GM18498 (cell line): ENCODE data around the gene ARFGAP3.

Experiments used
- ATAC-seq: cut with Tn5 transposase; IDR thresholded peaks from one replicate; pipeline ENCODE4 v1.9.1; 2021; ENCODE audit warnings: mild to moderate bottlenecking, moderate library complexity; ENCODE audit not compliant: unreplicated experiment

The ARFGAP3 gene

GRCh38 chr22:42884616-42885375, 27.7 kb upstream of the ARFGAP3 start:
- no peak for ATAC-seq

GRCh38 chr22:42883970-42884369, 26.9 kb upstream of the ARFGAP3 start:
- ATAC-seq, result no peak

- ATAC-seq, result no peak
Observed at GRCh38 chr22:42883121-42883520, 26.0 kb upstream of the ARFGAP3 start.

DNA sequence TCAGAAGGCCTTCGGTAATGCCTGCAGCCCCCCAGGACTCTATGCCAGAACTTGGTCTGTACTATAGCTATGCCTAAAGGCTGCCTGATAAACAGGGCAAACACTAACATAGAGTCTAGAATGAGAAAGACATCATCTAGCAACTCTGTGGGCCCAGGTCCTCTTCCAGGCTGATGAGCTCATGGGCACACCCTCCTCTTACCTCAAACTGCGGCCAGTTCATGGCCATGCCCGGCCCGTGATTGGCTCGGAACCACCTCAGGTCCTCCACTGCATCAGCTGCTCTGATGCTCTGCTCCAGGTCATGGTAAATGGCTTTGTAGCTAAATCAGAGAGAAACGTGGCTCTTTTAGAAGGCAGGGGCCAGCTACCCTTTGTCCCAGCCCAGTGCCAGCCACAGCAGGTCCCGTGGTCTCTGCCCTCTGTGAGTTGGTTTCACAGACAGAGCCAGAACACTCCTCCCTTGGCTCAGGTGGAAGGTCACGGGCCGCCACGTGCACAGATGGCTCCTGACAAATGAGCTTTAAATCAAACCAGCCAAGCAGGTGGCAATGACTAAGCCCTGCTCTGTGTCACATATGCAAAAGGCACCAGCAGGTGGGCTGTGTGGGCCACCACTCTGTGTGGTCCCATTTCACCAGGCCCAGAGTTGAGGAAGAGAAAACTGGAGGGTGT, 25.0 kb upstream of the ARFGAP3 start:
- ATAC-seq, result no peak

DNA sequence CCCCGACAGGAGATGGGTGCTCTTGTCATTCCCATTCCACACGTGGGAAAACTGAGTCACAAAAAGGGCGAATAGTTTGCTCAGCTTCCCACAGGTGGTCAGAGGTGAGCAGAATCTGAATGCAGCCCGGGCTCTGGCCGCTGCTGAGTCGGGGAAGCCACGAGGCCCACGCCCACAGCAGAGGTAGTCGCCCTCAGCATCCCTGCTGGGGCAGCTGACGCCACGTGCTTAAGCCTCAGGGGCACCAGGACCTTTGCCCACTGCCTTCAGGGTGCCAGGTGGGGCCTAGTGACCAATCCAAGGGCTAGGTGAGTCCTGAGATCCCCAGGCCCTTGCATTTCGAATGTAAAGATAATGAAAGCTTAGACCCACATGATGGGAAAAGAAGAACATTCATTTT, 24.2 kb upstream of the ARFGAP3 start:
- no peak for ATAC-seq

DNA sequence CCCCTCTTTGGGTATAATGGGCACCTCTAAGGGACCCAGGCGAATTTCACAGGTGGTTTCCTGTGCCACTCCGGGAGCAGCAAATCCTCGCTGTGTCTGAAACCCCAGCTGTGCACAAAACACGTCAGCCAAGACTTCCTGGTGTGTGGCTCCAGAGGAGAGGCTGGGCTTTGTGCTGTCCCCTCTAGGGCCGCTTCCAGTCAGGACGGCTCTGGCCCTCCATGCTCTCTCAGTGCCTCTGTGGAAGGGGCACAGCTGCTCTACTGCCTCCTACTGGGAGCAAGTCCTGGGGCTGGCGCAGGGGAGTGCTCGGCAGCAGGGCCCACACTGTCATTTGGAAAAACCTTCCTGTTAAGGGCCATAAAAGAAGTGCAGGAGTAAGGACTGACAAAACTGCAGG, 23.7 kb upstream of the ARFGAP3 start:
- ATAC-seq, result no peak

- no peak for ATAC-seq
Observed at GRCh38 chr22:42879371-42880021, 22.4 kb upstream of the ARFGAP3 start.

GRCh38 chr22:42878561-42879305, 21.7 kb upstream of the ARFGAP3 start:
- ATAC-seq, result no peak

DNA sequence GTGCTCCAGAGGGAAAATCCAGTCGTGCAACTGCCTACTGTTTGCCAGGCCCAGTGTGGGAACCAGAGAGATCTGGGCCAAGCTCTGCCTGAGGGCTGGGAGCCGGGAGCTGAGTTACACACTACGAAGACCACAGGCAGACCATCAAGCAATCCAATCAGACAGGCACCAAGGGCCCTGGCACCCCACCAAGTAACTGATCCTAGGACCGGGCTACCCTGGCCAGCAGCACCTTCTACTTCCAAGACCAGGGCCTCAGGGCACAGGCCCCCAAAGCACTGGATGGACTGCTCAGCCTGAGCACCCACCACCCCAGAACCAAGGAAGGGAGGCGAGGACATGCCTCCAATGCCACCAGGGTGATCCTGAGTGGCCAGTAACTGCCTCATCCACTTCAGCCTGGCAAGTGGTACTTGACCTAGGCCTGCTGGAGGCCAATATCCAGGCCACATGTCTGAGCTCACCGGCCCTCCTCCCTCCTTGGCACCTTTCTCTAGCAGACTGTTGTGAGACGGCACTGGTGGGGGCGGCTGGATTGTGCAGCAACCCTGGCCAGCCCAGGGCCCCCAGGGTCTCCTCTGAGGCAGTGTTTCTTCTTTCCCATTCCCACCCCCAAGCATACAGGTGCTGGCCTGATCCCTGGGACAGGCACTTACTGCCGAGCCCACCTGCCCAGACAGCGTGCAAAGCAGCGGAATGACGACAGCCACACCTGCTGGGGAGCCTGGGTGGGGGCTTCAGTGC, 20.7 kb upstream of the ARFGAP3 start:
- ATAC-seq, result no peak

GRCh38 chr22:42877158-42877557, 20.1 kb upstream of the ARFGAP3 start:
- no peak for ATAC-seq

DNA sequence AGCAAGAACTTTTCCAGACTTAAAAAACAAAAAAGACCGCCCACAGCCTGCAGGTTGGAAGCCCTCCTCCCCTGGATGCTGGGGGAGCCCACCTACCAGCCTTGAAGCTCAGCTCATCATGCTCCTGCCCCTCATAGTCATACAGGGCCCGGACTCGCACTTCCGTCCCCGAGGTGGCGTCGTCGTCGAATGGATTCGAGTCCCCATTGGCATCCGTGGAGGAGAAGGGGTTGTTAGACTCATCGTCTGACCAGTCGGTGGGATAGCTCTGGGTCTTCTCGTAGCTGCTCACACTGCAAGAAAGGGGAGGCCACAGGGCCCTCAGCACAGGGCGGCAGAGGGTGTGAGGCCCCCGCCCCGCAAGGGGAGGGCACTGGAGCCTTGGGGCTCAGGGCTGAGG, 19.0 kb upstream of the ARFGAP3 start:
- no peak for ATAC-seq

DNA sequence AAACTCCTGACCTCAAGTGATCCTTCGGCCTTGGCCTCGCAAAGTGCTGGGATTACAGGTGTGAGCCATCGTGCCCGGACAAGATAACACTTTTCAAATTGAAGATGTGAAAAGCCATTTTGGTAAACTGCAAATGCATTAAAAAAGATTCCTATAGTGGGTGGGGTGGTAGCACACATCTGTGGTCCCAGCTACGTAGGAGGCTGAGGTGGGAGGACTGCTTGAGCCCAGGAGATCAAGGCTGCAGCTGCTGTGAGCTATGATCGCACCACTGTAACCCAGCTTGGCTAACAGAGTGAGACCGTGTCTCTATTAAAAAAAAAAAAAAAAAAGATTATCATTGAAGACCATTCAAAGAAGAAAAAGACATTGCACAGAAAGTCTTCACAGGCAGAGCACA, 16.9 kb upstream of the ARFGAP3 start:
- no peak for ATAC-seq

DNA sequence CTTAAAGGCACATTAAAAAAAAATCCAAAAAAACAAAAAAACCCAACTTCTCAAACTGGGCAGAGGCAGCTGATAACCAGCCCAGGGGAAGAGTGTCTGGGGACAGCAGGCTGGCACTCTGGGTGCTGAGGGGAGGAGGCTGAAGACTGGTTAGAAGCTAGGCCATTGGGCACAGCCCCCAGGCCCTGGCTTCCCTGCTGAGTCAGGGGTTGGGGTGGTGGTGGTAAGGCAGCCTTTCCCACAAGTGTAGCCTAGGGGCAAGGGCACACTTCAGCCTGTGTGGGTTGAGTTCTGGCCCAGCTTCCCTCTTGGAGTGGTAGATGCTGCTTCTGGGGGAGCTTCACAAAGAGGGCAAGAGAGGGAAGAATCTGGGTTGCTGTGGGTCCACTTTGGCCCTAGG, 16.3 kb upstream of the ARFGAP3 start:
- no peak for ATAC-seq

DNA sequence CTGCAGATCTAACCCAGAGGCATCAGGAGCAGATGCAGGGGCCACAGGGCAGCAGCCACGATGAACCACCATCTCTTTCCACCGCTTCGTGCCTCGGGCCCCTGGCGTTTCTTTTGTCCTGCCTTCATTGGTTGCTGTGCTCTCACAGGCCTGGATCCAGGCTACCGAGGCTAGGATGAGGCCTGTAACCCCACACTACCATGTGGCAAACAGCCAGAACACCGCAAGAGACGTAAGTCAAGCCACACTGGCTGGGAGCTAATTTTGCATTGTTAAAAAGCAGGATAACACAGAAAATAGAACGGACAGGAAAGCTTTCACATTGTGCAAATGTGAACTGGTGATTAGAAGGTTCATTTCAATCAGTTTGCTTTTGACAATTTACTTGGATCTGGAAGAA, 15.7 kb upstream of the ARFGAP3 start:
- ATAC-seq, result no peak

DNA sequence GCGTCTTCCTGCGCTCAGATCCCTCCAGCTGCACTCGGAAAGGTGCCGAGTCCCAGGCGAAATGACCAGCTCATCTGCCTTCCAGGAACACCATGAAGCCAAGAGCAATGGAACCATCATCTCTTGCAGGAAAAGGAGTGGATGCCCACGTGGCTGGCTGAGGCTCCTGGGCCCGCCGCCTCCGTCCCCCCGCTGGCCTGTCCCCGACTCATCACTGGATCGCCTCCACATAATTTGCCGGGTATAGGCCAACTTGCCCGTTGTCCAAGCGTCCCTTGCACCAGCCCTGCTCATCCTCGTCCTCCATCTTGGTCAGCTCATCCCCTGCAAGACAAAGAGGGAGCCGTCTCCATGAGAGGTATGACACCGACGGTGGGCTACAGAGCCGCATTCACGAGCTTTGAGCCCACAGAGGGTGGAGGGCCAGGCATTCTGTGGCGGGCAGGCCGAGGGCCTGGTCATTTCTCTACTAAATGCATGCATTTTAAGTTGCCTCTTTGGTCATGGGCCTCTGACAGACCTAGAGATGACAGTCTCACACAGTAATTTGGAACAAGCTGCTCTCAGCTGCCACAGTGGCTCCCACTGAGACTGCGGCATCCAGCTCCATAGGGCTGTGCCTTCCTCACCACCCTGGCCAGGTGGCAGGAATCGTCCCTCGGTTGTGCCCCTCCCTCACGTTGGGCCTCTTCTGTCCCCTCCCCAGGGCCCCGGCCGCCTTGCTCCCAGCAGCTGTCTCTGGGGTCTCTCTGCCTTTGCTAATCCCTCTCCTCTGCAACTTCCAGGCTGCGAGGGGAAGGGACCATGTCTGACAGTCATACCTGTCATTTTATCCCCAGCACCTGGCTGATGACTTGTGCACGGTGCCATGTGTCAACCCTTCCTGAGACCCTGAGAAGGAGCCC, 14.3 kb upstream of the ARFGAP3 start:
- ATAC-seq, result no peak

- no peak for ATAC-seq
Observed at GRCh38 chr22:42869888-42870480, 12.9 kb upstream of the ARFGAP3 start.

- ATAC-seq, result no peak
Observed at GRCh38 chr22:42869463-42869862, 12.4 kb upstream of the ARFGAP3 start.

- no peak for ATAC-seq
Observed at GRCh38 chr22:42868751-42869251, 11.7 kb upstream of the ARFGAP3 start.

DNA sequence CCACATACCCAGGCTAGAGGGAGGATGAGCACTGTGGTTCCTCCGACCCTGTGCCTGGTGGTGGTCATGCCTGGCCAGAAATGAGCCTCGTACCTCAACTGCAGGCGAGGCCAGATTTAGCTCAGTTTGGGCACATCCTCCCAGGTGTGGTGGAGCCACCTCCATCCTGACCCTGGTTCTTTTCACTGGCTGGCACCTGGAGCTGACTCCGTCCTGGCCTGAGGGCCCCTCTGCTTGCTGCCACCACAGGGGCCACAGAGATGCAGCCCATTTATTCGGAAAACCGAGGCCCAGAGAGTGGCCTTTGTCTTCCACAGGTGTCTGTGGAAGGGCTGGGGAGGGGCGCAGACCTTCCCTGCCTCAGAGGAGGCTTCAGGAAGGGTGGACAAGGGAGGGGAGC, 9.0 kb upstream of the ARFGAP3 start:
- no peak for ATAC-seq
